BE2C (cell line): ENCODE data around the gene CTXN2.
A peak's percentile ranks its signal among the peaks of the same experiment; 100 is the strongest.

Experiments used
- DNase-seq: peaks from one replicate; pipeline ENCODE4 v3.0.0-alpha.2; 2020
- H3K27me3 ChIP-seq: fragments of 250-450 bp; sonication (Bioruptor Pico); 2 replicates; pipeline ENCODE4 v1.5.1; 2020; ENCODE audit warnings: mild to moderate bottlenecking
- H3K36me3 ChIP-seq: fragments of 250-450 bp; sonication (Bioruptor Pico); 2 replicates; pipeline ENCODE4 v1.5.1; 2020; ENCODE audit warnings: mild to moderate bottlenecking
- H3K4me1 ChIP-seq: fragments of 250-450 bp; sonication (Bioruptor Pico); 2 replicates; pipeline ENCODE4 v1.5.1; 2020
- H3K4me3 ChIP-seq: 2 replicates; pipeline ENCODE4 v1.5.1; 2011; ENCODE audit warnings: low read depth, low read length
- H3K9me3 ChIP-seq: fragments of 250-450 bp; sonication (Bioruptor Pico); 2 replicates; pipeline ENCODE4 v1.5.1; 2020
- CTCF ChIP-seq: IDR thresholded peaks from 2 replicates; pipeline ENCODE4 v1.5.1; 2012; ENCODE audit warnings: mild to moderate bottlenecking, low read depth, low read length

Gene CTXN2

DNA sequence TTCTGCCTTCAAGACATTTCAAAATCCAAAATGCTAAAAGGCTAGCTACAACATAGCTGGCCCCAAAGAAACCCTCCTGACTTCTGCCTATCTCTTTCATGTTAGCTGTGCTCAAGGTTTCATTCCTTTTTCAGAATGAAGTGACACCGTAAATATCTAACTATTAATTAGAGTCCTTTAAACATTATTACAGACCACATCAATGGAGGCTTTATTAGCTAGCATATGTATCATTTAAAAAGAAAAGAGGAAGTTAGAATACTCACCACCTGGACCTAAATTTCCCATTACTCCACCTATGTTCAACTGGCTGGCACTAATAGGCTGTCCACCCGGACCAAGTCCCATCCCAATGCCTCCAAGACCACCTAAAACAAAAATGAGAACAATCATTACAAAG is 37.9 kb upstream of the CTXN2 start:
- no peak for TF ChIP-seq CTCF
- no peak overlapping the region for H3K4me3 ChIP-seq
- no peaks in the 10 kb centered on the region for H3K27me3 ChIP-seq
- no peaks in the 10 kb centered on the region for H3K9me3 ChIP-seq
- no peaks in the 10 kb centered on the region for H3K4me1 ChIP-seq
- H3K36me3 ChIP-seq, result peaks cover 47% of the 10 kb centered on the region
- no peak for DNase-seq

GRCh38 chr15:48168616-48169015 is 22.8 kb upstream of the CTXN2 start:
- no peak for TF ChIP-seq CTCF
- Histone ChIP-seq H3K27me3 (no peaks in the 10 kb centered on the region), H3K9me3 (no peaks in the 10 kb centered on the region), H3K36me3 (peaks cover 40% of the 10 kb centered on the region), H3K4me1 (no peaks in the 10 kb centered on the region; the same call in 1 of the 2 replicates), H3K4me3 (no peak overlapping the region)
- no peak for DNase-seq

GRCh38 chr15:48170981-48171380 is 20.5 kb upstream of the CTXN2 start:
- no peak for DNase-seq
- H3K9me3 ChIP-seq, result no peaks in the 10 kb centered on the region
- TF ChIP-seq CTCF, result no peak
- no peaks in the 10 kb centered on the region for H3K27me3 ChIP-seq
- no peak overlapping the region for H3K4me3 ChIP-seq
- peaks cover 9% of the 10 kb centered on the region for H3K4me1 ChIP-seq
- H3K36me3 ChIP-seq, result peaks cover 27% of the 10 kb centered on the region

DNA sequence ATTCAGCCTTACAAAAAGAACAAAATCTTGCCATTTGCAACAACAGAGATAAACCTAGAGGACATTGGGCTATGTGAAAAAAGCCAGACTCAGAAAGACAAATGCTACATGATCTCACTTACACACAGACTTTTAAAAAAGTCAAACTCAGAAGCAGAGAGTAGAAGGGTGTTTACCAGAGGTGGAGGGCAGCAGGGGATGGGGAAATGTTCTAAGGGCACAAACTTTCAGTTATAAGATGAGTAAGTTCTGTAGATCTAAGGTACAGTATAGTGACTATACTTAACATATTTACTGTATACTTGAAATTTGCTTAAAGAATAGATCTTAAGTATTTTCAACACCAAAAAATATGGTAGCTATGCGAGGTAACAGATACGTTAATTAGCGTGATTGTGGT is 16.3 kb upstream of the CTXN2 start:
- no peak for TF ChIP-seq CTCF
- Histone ChIP-seq H3K4me1 (peaks cover 15% of the 10 kb centered on the region), H3K9me3 (no peaks in the 10 kb centered on the region), H3K27me3 (no peaks in the 10 kb centered on the region), H3K4me3 (no peak overlapping the region), H3K36me3 (peaks cover 2% of the 10 kb centered on the region; the same call in 1 of the 2 replicates)
- no peak for DNase-seq

DNA sequence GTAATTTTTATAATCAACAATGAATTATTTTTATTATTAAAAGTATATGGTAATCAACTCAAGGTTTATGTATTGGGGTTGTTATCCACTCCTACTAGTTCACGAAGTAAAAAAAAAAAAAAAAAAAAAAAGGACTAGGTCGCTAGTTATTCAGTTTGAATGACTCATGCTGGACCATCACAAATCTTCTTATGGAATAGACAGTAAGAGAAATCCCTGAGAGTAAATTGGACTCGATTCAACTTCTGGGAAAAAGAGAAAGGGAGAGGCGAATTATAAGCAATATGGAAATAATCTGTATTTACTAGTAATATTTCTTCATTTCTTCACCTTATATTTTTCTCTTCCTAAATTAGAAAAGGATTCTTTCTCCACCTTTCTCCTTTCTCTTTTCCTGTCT is 15.4 kb upstream of the CTXN2 start:
- H3K9me3 ChIP-seq, result no peaks in the 10 kb centered on the region
- TF ChIP-seq CTCF, result no peak
- no peaks in the 10 kb centered on the region; the same call in 1 of the 2 replicates for H3K36me3 ChIP-seq
- no peaks in the 10 kb centered on the region for H3K27me3 ChIP-seq
- peaks cover 15% of the 10 kb centered on the region for H3K4me1 ChIP-seq
- H3K4me3 ChIP-seq, result peak overlapping the region; percentile 67
- no peak for DNase-seq

DNA sequence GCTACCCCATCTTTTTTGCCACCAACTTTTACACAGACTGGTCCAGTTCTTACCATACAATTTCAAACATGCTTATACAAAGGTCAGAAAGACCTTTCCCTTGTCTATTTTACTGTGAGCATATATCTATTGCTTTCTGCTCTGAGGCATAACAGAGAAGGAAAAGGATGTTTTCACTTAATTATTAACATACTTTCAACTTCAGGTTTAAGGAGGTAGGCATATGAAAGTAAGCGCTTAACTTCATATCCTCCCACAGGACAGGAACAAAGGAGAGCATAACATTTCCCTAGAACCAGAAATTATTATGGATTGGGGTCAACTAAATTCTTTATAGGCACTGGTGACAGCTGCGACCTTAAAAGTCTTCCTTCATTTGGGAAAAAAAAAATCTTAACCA is 14.5 kb upstream of the CTXN2 start:
- no peak for TF ChIP-seq CTCF
- Histone ChIP-seq H3K36me3 (no peaks in the 10 kb centered on the region; the same call in 1 of the 2 replicates), H3K9me3 (no peaks in the 10 kb centered on the region), H3K4me3 (peak overlapping the region; percentile 67), H3K4me1 (peaks cover 15% of the 10 kb centered on the region), H3K27me3 (no peaks in the 10 kb centered on the region)
- no peak for DNase-seq
